Loucy (cell line): ENCODE measurements around the gene CAMK1G.

Source experiments
- EZH2phosphoT487 ChIP-seq: fragments of 200-600 bp; IDR thresholded peaks from 2 replicates; pipeline ENCODE4 v1.6.1; 2018; ENCODE audit warnings: antibody characterized with exemption, mild to moderate bottlenecking, moderate library complexity, borderline replicate concordance
- TF ChIP-seq, protein P1 (sequence below): fragments of 200-600 bp; sonication (generic); conservative IDR thresholded peaks from 2 replicates; pipeline ENCODE4 v1.5.1; 2014; ENCODE audit warnings: mild to moderate bottlenecking, antibody characterized with exemption, low read length

DNA sequence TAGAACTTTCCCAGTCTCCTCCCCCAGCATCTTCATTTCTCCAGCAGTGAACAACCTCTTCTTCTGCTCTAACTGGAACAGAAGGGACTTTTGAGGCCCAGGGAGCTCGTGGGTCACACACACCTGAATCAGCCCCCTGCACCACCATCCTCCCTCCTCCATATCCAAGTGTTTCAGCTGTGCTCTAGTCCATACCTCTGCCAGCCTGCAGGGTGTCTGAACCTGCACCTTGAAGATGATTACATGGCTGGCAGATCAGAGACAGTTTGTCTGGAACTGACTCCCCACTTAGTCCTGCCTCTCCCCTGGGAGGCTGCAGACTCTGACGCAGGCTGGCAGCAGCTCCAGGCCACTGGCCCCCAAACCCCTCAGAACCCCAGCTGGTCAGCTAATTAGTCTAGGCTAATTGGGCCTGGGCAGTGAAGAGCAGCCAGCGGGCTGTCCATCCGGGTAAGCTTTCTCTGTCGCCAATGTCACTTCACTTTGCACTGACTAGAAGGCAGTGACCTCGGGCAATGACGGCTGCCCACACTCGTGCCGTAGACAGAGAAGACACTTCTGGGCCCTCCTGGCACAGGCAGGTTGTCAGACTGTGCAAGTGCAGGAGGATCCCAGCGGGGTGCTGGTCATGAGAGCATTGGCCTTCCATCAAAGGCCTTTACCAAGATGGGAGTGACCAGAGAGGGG lies 12.2 kb downstream of the CAMK1G start:
- TF ChIP-seq, protein P1, sequence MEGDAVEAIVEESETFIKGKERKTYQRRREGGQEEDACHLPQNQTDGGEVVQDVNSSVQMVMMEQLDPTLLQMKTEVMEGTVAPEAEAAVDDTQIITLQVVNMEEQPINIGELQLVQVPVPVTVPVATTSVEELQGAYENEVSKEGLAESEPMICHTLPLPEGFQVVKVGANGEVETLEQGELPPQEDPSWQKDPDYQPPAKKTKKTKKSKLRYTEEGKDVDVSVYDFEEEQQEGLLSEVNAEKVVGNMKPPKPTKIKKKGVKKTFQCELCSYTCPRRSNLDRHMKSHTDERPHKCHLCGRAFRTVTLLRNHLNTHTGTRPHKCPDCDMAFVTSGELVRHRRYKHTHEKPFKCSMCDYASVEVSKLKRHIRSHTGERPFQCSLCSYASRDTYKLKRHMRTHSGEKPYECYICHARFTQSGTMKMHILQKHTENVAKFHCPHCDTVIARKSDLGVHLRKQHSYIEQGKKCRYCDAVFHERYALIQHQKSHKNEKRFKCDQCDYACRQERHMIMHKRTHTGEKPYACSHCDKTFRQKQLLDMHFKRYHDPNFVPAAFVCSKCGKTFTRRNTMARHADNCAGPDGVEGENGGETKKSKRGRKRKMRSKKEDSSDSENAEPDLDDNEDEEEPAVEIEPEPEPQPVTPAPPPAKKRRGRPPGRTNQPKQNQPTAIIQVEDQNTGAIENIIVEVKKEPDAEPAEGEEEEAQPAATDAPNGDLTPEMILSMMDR, result no peak
- no peak for TF ChIP-seq EZH2phosphoT487
